ENCODE data around the gene CTSH. TPM values are rescaled to one million over a fixed set of nuclear protein-coding genes. Genes with fewer than 3 reads are reported as not detected.

The CTSH gene
- total RNA-seq, 1 donor from 2014 or later = 5.7 TPM

DNA sequence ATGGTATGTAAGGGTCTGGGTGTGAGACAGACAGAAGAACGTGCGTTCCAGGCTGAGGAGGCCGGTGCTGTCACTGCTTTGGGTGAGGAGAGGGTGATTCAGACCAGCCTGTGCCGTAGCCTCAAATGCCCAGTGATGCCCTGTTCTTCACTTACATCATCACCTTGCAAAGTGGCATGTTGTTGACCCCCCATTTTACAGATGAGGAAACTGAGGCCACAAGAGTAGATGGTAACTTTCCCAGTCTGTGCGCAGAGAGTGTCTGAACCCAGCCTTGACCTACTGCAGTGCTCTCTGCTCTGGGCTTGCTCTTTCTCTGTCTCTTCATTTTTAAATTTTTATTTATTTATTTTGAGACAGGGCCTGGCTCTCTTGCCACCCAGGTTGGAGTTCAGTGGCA is 1.6 kb upstream of the CTSH start:
- Histone ChIP-seq H3K27me3 (ENCODE audit: insufficient read depth, low read length) (peaks cover 17% of the 10 kb centered on the region), H3K79me2 (ENCODE audit: insufficient read depth, low read length) (no peaks in the 10 kb centered on the region), H4K20me1 (ENCODE audit: insufficient read depth, low read length) (no peaks in the 10 kb centered on the region), H3K27ac (ENCODE audit: low read depth, low read length) (no peak overlapping the region), H2AFZ (ENCODE audit: low read depth, low read length) (no peak overlapping the region), H3K4me3 (ENCODE audit: insufficient read depth, low read depth, low read length) (no peak overlapping the region), H3K9ac (ENCODE audit: low read length) (no peak overlapping the region), H3K36me3 (ENCODE audit: insufficient read depth, low read length) (no peaks in the 10 kb centered on the region), H3K4me1 (ENCODE audit: insufficient read depth, low read length) (peaks cover 5% of the 10 kb centered on the region), H3K4me2 (ENCODE audit: low read length) (no peak overlapping the region), H3K9me3 (ENCODE audit: insufficient read depth, low read depth, low read length) (no peaks in the 10 kb centered on the region)
- no peak overlapping the region for H3K4me3 Mint-ChIP-seq (ENCODE audit: unreplicated experiment)
- H3K27ac Mint-ChIP-seq (ENCODE audit: unreplicated experiment) = no peak overlapping the region
- no peak for TF ChIP-seq EZH2 (IDR thresholded peaks at IDR 0.05; ENCODE audit: insufficient read depth, low read length)
- TF ChIP-seq, protein P1, sequence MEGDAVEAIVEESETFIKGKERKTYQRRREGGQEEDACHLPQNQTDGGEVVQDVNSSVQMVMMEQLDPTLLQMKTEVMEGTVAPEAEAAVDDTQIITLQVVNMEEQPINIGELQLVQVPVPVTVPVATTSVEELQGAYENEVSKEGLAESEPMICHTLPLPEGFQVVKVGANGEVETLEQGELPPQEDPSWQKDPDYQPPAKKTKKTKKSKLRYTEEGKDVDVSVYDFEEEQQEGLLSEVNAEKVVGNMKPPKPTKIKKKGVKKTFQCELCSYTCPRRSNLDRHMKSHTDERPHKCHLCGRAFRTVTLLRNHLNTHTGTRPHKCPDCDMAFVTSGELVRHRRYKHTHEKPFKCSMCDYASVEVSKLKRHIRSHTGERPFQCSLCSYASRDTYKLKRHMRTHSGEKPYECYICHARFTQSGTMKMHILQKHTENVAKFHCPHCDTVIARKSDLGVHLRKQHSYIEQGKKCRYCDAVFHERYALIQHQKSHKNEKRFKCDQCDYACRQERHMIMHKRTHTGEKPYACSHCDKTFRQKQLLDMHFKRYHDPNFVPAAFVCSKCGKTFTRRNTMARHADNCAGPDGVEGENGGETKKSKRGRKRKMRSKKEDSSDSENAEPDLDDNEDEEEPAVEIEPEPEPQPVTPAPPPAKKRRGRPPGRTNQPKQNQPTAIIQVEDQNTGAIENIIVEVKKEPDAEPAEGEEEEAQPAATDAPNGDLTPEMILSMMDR (IDR thresholded peaks at IDR 0.05; ENCODE audit: insufficient read depth, low read depth, low read length) = no peak
- peaks cover 4% of the 10 kb centered on the region for H3K9me3 Mint-ChIP-seq (ENCODE audit: unreplicated experiment)
- H3K27me3 Mint-ChIP-seq (ENCODE audit: low read depth, unreplicated experiment) = peaks cover 31% of the 10 kb centered on the region
- FAIRE-seq = no peak
- H3K4me1 Mint-ChIP-seq (ENCODE audit: low read depth, unreplicated experiment) = peaks cover 8% of the 10 kb centered on the region
- H3K36me3 Mint-ChIP-seq (ENCODE audit: low read depth, unreplicated experiment) = no peaks in the 10 kb centered on the region
- no peak for DNase-seq (ENCODE audit: low read depth)

GRCh38 chr15:78944202-78944625 is 632 bp downstream of the CTSH start:
- H3K9ac ChIP-seq (ENCODE audit: low read length) = no peak overlapping the region

GRCh38 chr15:78943692-78944091 is 1.2 kb downstream of the CTSH start:
- peak; percentile 25 for DNase-seq (ENCODE audit: low read depth)
- Histone ChIP-seq H3K4me2 (ENCODE audit: low read length) (no peak overlapping the region), H3K9me3 (ENCODE audit: insufficient read depth, low read depth, low read length) (no peaks in the 10 kb centered on the region), H3K4me3 (ENCODE audit: insufficient read depth, low read depth, low read length) (no peak overlapping the region), H2AFZ (ENCODE audit: low read depth, low read length) (no peak overlapping the region), H3K27ac (ENCODE audit: low read depth, low read length) (no peak overlapping the region), H3K79me2 (ENCODE audit: insufficient read depth, low read length) (no peaks in the 10 kb centered on the region), H3K36me3 (ENCODE audit: insufficient read depth, low read length) (no peaks in the 10 kb centered on the region), H3K9ac (ENCODE audit: low read length) (no peak overlapping the region), H3K27me3 (ENCODE audit: insufficient read depth, low read length) (peaks cover 17% of the 10 kb centered on the region), H3K4me1 (ENCODE audit: insufficient read depth, low read length) (peaks cover 5% of the 10 kb centered on the region), H4K20me1 (ENCODE audit: insufficient read depth, low read length) (no peaks in the 10 kb centered on the region)
- Mint-ChIP-seq H3K9me3 (ENCODE audit: unreplicated experiment) (no peaks in the 10 kb centered on the region), H3K27me3 (ENCODE audit: low read depth, unreplicated experiment) (peaks cover 27% of the 10 kb centered on the region), H3K4me1 (ENCODE audit: low read depth, unreplicated experiment) (no peaks in the 10 kb centered on the region), H3K27ac (ENCODE audit: unreplicated experiment) (no peak overlapping the region), H3K36me3 (ENCODE audit: low read depth, unreplicated experiment) (no peaks in the 10 kb centered on the region), H3K4me3 (ENCODE audit: unreplicated experiment) (no peak overlapping the region)
- no peak for FAIRE-seq
- no peak for TF ChIP-seq EZH2 (IDR thresholded peaks at IDR 0.05; ENCODE audit: insufficient read depth, low read length)
- TF ChIP-seq, protein P1 (IDR thresholded peaks at IDR 0.05; ENCODE audit: insufficient read depth, low read depth, low read length) = no peak

More at GRCh38 chr15:78944202-78944625, 632 bp downstream of the CTSH start:
- no peak for DNase-seq (ENCODE audit: low read depth)
- no peaks in the 10 kb centered on the region for H3K9me3 Mint-ChIP-seq (ENCODE audit: unreplicated experiment)
- H3K36me3 Mint-ChIP-seq (ENCODE audit: low read depth, unreplicated experiment) = no peaks in the 10 kb centered on the region
- no peak for FAIRE-seq
- Histone ChIP-seq H3K4me2 (ENCODE audit: low read length) (peak overlapping the region; percentile 86), H3K36me3 (ENCODE audit: insufficient read depth, low read length) (no peaks in the 10 kb centered on the region), H4K20me1 (ENCODE audit: insufficient read depth, low read length) (no peaks in the 10 kb centered on the region), H3K4me3 (ENCODE audit: insufficient read depth, low read depth, low read length) (no peak overlapping the region), H3K27me3 (ENCODE audit: insufficient read depth, low read length) (peaks cover 17% of the 10 kb centered on the region), H3K79me2 (ENCODE audit: insufficient read depth, low read length) (no peaks in the 10 kb centered on the region), H3K27ac (ENCODE audit: low read depth, low read length) (no peak overlapping the region), H3K9me3 (ENCODE audit: insufficient read depth, low read depth, low read length) (no peaks in the 10 kb centered on the region), H3K4me1 (ENCODE audit: insufficient read depth, low read length) (peaks cover 5% of the 10 kb centered on the region), H2AFZ (ENCODE audit: low read depth, low read length) (peak overlapping the region; percentile 83)
- peak overlapping the region; percentile 40 for H3K4me3 Mint-ChIP-seq (ENCODE audit: unreplicated experiment)
- H3K4me1 Mint-ChIP-seq (ENCODE audit: low read depth, unreplicated experiment) = no peaks in the 10 kb centered on the region
- peaks cover 27% of the 10 kb centered on the region for H3K27me3 Mint-ChIP-seq (ENCODE audit: low read depth, unreplicated experiment)
- no peak overlapping the region for H3K27ac Mint-ChIP-seq (ENCODE audit: unreplicated experiment)
- TF ChIP-seq, protein P1 (IDR thresholded peaks at IDR 0.05; ENCODE audit: insufficient read depth, low read depth, low read length) = no peak
- no peak for TF ChIP-seq EZH2 (IDR thresholded peaks at IDR 0.05; ENCODE audit: insufficient read depth, low read length)

All from astrocyte (in vitro differentiated cells and primary cell).